Left colon (tissue), 2 donors: ENCODE data around the gene C19orf33. TPM values are rescaled to one million over a fixed set of nuclear protein-coding genes. Genes with fewer than 3 reads are reported as not detected.
"Not testable (repeated sequence)": the region's sequence is repeated elsewhere in the genome, so short reads cannot be mapped to it uniquely, and the experiment has no call there.

Source experiments
- ATAC-seq: fragments of 200-7000 bp; cut with Tn5 transposase; one replicate; pipeline ENCODE4 v1.9.1; 2020; ENCODE audit warnings: mild to moderate bottlenecking, moderate library complexity
- DNase-seq, 2 donors: peaks; one replicate each; pipeline ENCODE4 v3.0.0-alpha.2; 2020
- intact Hi-C, 2 donors: fragments of 100-400 bp; cut with DNase I in 1 of 2; cut with micrococcal nuclease in 1 of 2; formaldehyde crosslinking; loops; one replicate each; pipeline versions ENCODE4 v1.11.2 to v1.14.0; 2022; cut with DNase I, micrococcal nuclease
- total RNA-seq, 2 donors: library from RNA; stranded (reverse); fragmentation: NEBNext Ultra II Directional; extraction: Animal tissue kit (Norgen Biotek cat#: 25700); gene quantifications; one replicate each; pipeline ENCODE4 v1.2.1, GENCODE V29; 2021
- donor health status: DM: no; HTN: no; CAD: no.
- donor health status: DM: yes; HTN: yes; CAD: no.

Gene C19orf33
- total RNA-seq, 2 donors from 2014 or later, result 276 to 333 TPM

DNA sequence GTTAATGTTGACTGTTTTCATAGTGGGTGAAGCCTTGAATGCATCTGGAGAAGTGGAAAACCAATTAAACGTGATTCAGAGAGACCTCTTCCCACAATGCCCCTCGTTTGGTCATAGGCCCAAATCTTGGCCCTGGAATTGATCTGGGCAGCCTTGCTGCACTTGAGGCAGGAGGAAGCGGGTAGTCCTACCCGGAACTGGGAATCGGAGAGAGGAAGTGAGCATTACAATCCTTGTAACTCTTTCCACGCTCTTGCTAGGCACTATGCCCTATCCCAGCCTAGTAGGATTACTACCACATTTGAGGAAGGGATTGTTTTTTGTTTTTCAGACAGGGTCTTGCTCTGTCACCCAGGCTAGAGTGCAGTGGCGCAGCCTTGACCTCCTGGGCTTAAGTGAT, 19.2 kb downstream of the C19orf33 start:
- intact Hi-C loops, result loop anchor here in 1 of 2 donors (10.0 kb wide), 1 partner anchor 68 kb away; the partner anchor contains the start of gene PPP1R14A
- DNase-seq, result no peak
- no peak for ATAC-seq

DNA sequence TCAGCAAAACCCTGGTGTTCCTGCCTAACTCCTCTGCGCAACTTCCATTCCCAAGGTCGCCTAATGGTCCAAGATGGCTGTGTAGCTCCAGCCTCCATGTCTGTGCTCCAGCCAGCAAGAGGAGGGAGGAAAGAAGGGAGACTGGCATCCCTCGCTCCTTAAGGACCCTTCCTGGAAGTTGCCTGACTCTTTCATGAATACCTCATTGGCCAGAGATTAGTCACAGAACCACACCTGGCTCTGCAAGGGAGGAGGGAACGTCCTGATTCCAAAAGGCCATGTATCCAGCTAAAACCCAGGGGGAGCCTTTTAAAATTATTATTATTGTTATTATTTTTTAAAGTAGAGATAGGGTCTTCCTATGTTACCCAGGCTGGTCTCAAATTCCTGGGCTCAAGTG, 20.4 kb downstream of the C19orf33 start:
- DNase-seq (no peak), ATAC-seq (no peak)
- intact Hi-C loops, result loop anchor here in 1 of 2 donors (10.0 kb wide), 1 partner anchor 70 kb away; the partner anchor contains the start of gene PPP1R14A

DNA sequence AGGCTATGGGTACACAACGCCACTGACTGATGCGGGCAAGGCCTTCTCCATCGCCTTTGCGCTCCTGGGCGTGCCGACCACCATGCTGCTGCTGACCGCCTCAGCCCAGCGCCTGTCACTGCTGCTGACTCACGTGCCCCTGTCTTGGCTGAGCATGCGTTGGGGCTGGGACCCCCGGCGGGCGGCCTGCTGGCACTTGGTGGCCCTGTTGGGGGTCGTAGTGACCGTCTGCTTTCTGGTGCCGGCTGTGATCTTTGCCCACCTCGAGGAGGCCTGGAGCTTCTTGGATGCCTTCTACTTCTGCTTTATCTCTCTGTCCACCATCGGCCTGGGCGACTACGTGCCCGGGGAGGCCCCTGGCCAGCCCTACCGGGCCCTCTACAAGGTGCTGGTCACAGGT, 22.5 kb downstream of the C19orf33 start:
- DNase-seq (no peak), ATAC-seq (no peak)
- intact Hi-C loops, result loop anchor here (5.0 to 10.0 kb wide), 2 partner anchors 72 to 84 kb away; partner anchors contain the start of gene PPP1R14A (in 1 of the 2)

DNA sequence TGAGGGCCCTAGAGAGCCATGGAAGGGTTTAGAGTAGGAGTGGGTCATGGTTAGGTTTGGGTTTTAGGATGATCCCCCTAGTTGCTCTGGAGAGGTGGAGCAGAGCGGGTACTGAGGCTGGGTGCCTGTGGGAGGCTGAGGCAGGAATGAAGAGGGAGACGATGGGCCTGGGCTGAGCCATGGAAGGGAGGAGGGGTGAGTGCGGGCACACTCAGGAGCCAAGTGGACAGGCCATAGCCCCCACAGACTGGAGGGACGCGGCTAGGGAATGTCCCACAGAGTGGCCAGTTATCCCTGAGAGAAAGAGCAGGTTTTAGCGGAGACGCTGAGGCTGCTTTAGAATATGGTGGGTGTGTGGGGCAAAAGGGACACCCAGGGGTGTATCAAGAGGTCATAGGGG, 25.6 kb downstream of the C19orf33 start:
- intact Hi-C loops, result loop anchor here (5.0 to 10.0 kb wide), 2 partner anchors 75 to 87 kb away; partner anchors contain the start of gene PPP1R14A (in 1 of the 2)
- peak; percentile 13 for ATAC-seq
- DNase-seq, result no peak

DNA sequence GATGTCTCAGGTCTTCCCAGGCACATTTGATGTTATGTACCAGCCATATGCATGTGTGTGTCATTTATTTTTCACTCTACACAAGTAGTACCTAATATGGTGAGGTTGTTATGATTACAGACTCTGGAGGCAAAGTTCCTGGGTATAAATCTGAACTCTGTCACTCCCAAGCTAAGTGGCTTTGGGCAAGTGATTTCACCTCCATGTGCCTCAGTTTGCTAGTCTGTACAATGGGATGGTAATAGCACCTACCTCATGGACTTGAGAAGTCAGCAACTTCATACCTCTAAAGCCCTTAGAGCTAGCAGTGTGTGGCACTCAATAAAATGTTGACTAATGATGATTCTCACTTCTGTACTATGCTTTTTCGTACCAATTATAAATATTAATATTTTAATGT, 27.7 kb downstream of the C19orf33 start:
- ATAC-seq (no peak), DNase-seq (no peak)
- intact Hi-C loops, result no loop called here

DNA sequence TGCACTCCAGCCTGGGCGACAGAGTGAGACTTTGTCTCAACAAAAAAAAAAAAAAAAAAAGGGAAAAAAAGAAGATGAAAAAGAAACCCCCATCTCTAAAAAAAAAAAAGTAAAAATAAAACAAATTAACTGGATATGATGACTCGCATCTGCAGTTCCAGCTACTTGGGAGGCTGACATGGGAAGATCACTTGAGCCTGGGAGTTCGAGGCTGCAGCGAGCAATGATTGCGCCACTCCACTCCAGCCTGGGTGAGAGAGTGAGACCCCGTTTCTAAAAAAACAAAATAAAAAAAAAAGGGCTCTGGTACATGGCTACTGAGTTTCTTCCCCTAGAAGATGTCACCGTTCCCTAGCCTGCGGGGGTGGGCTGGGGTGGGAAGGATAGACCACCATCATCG, 29.2 kb downstream of the C19orf33 start:
- intact Hi-C loops, result no loop called here

DNA sequence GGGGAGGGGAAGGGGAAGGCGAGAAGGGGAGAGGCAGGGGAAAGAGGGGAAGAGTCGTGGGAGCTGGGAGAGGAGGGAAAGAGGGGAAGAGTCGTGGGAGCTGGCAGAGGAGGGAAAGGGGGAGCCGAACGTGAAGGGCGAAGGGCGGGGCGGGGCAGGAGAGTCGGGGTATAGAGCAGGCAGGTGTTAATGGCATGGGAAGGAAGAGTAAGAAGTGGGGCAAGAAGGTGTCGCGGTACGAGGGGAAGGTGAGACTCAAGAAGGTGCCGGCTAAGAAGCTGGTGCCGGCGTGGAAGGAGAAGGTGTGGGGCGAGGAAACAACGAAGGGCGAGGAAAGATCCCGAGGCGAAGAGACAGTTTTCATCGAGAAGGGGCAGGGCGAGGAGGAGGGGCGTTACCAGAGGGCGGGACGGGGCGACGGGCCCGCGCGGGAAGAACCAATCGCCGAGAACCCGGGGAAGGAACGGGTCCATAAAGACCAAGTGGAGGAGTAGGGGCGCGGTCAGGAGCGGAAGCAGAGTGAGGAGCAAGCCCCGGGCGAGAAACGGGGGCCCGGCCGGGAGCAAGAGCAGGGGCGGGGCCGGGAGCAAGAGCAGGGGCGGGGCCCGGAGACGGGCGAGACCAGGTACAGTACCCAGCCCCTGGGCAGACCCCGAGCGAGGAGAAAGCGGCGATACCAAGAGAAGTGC, 32.0 kb downstream of the C19orf33 start:
- DNase-seq (peak; percentile 97 to 99), ATAC-seq (peak; percentile 80)
- intact Hi-C loops, result no loop called here

More for the DNA sequence above, 29.2 kb downstream of the C19orf33 start:
- ATAC-seq (no peak), DNase-seq (no peak)

DNA sequence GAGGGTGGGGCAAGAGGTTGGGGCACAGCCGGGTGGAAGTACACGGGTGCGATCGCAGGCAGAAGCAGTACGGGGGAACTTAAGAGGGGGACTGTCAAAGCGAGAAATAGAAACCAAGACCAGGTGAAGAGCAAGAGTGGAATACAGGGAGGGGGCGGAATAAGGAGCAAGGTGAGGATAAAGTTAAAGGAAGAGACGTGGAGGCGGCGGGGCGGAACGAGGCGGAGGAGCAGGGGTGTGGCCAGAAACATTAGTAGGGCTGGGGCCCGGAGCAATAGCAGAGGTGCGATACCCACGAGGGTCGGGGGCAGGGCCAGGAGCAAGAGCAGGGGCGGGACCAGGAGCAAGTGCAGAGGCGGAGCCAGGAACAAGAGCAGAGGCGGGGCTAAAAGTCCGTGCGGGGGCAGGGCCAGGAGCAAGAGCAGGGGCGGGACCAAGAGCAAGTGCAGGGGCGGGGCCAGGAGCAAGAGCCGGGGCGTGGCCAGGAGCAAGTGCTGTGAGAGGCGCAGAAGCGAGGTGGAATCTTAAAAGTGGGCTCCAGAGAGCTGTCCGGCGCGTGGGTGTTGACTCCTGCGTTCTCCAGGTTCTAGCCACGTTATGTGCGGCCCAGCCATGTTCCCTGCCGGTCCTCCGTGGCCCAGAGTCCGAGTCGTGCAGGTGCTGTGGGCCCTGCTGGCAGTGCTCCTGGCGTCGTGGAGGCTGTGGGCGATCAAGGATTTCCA, 32.7 kb downstream of the C19orf33 start:
- ATAC-seq (peak; percentile 76), DNase-seq (peak; percentile 98 to 99)
- intact Hi-C loops, result no loop called here

DNA sequence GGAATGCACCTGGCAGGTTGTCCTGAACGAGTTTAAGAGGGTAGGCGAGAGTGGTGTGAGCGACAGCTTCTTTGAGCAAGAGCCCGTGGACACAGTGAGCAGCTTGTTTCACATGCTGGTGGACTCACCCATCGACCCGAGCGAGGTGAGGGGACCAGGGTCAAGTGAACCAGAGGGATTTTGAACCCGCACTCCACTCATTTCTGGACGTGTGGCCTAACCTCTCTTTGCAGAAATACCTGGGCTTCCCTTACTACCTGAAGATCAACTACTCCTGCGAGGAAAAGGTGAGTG, 33.3 kb downstream of the C19orf33 start:
- no peak for ATAC-seq
- intact Hi-C loops, result no loop called here
- no peak for DNase-seq

DNA sequence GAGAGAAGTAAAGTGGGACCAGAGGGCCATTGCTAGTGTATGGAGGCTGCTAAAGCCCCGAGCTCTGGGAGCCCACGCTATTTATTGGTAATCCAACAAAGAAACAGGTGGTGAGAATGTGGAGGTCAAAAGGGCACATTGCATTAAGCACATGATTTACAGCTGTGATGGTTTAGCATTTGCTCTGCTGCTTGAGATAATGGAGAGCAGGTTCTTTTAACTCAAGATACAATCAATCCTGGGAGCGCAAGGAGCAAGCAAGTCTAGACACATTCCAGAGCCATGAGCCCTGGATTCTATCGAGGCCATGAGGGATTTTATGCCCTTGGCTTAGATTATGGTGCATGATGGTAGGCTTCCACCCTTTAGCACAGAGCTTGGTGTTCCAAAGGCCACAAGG, 35.0 kb downstream of the C19orf33 start:
- ATAC-seq, DNase-seq, intact Hi-C loops: not testable (repeated sequence)

DNA sequence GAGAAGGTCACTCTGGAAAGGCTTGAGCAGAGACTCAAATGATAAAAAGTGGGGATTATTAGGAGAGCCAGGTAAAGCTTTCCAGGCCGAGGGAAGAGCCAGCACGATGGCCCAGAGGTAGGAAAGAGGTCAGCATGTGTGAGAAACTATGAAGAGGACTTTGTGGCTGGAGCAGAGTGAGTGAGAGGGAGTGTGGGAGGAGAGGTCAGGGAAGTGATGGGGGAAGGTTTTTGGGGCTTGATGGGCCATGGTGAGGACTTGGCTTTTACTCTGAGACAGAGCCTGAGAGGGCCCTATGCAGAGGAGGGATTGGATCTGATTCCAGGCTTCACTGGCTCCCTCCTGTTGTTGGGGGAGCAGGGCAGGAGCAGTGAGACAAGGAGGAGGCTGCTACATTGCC, 36.9 kb downstream of the C19orf33 start:
- ATAC-seq, result no peak
- DNase-seq, result no peak
- intact Hi-C loops, result no loop called here

DNA sequence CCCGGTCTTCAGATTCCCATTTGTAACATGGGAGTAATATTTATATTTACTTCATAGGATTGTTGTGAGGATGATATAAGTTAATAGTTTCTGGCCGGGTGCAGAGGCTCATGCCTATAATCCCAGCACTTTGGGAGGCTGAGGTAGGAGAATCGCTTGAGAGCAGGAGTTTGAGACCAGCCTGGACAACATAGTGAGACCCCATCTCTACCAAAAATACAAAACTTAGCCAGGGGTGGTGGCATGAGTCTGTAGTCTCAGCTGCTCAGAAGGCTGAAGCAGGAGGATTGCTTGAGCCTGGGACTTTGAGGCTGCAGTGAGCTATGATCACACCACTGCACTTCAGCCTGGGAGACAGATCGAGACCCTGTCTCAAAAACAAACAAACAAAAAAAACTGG, 42.8 kb downstream of the C19orf33 start:
- intact Hi-C loops, result no loop called here
- DNase-seq, result no peak
- ATAC-seq, result no peak

DNA sequence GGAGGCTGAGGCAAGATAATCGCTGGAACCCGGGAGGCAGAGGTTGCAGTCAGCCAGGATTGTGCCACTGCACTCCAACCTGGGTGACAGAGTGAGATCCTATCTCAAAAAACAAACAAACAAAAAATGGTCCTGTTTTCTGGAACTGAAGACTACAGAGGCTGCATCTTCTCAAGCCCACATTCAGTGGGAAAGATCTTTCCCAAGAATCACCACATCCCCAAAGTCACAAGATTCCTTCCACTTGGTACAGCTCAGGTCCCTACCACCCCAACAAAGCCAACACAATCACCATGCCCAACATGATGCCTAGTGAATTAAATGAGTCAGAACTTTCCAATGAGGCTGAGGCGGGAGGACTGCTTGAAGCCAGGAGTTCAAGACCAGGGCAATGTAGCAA, 46.8 kb downstream of the C19orf33 start:
- ATAC-seq, result no peak
- DNase-seq, result no peak
- intact Hi-C loops, result no loop called here

DNA sequence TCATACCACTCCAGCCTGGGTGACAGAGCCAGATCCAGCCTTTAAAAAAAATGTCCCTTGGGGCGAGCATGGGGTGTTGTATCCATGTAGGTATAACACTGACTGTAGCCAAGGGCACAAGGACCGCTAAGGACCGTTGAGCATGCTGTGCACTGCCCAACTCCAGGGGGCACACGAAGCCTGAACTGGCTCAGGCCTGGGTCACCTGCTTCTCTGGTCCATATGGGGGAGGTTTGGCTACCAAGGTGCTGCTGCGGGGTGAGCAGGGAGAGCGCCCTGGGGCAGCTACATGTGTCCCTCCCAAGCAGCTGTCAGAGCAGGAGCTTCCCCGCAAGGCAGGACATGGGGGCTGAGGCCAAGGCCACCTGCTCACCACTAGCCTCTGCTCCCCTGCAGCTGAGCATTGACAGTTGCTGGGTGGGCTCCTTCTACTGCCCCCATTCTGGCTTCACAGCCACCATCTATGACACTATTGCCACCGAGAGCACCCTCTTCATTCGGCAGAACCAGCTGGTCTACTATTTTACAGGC, 47.9 kb downstream of the C19orf33 start:
- DNase-seq, result no peak
- intact Hi-C loops, result no loop called here
- peak; percentile 17 for ATAC-seq

DNA sequence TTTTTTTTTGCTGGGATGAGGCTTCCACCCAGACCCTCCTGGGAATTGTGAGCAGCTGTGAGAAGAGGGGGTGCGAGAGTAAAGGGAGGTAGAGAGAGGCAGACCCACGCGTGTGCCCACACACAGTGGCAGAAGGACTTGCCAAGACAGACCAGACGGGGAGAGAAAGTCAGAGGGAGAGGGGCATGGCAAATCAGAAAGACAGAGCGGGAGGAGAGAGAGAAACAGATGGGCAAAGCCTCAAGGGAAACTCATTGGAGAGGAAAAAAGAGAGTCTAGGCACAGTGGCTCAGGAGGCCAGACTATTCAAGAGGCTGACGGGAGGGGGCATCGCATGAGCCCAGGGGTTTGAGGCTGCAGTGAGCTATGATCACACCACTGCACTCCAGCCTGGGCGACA, 48.6 kb downstream of the C19orf33 start:
- intact Hi-C loops, result no loop called here
- no peak for DNase-seq
- ATAC-seq, result no peak

Other genes starting within 250 kb of the C19orf33 start
- not detected for gene DPF1, start 80.0 kb upstream of the C19orf33 start, total RNA-seq
- 10 to 100 TPM in 1 of 2 donors, 1 to 10 TPM in 1; 7.1 to 38.3 TPM for gene PPP1R14A, start 47.9 kb upstream of the C19orf33 start, total RNA-seq
- 100 to 1,000 TPM; 852 to 964 TPM for gene SPINT2, start 39.7 kb upstream of the C19orf33 start, total RNA-seq
- gene YIF1B, start 11.7 kb downstream of the C19orf33 start, total RNA-seq, result 10 to 100 TPM; 24.1 to 27.6 TPM
- 10 to 100 TPM; 27.2 to 32.7 TPM for gene KCNK6, start 15.6 kb downstream of the C19orf33 start, total RNA-seq
- 1 to 10 TPM; 6.7 to 8.5 TPM for gene CATSPERG, start 31.6 kb downstream of the C19orf33 start, total RNA-seq
- gene PSMD8, start 70.3 kb downstream of the C19orf33 start, total RNA-seq, result 100 to 1,000 TPM; 129 to 136 TPM
- under 1 TPM in 1 of 2 donors, not detected in 1; 0.37 TPM for gene GGN, start 83.8 kb downstream of the C19orf33 start, total RNA-seq
- gene SPRED3, start 84.4 kb downstream of the C19orf33 start, total RNA-seq, result 1 to 10 TPM in 1 of 2 donors, under 1 TPM in 1; 0.28 to 1.6 TPM
- 10 to 100 TPM; 33.2 to 37.4 TPM for gene FAM98C, start 98.8 kb downstream of the C19orf33 start, total RNA-seq
- gene RASGRP4, start 122.0 kb downstream of the C19orf33 start, total RNA-seq, result 1 to 10 TPM in 1 of 2 donors, under 1 TPM in 1; 0.49 to 1.8 TPM
- 1 to 10 TPM in 1 of 2 donors, under 1 TPM in 1; 0.76 to 1.7 TPM for gene RYR1, start 129.4 kb downstream of the C19orf33 start, total RNA-seq